Nephron progenitor cell (in vitro differentiated cells): ENCODE data around the gene SUCO.

Experiments used
- DNase-seq: peaks from one replicate; pipeline ENCODE4 v3.0.0; 2021
- H3K27ac Mint-ChIP-seq: 2 replicates; pipeline ENCODE4 v1.8.0; 2021; ENCODE audit warnings: mild to moderate bottlenecking, moderate library complexity, mixed read lengths
- H3K27me3 Mint-ChIP-seq: 2 replicates; pipeline ENCODE4 v1.8.0; 2021; ENCODE audit warnings: mild to moderate bottlenecking, low read depth, mixed read lengths; ENCODE audit not compliant: poor library complexity
- H3K36me3 Mint-ChIP-seq: 2 replicates; pipeline ENCODE4 v1.8.0; 2021; ENCODE audit warnings: low read depth, mixed read lengths
- H3K4me1 Mint-ChIP-seq: 2 replicates; pipeline ENCODE4 v1.8.0; 2021; ENCODE audit warnings: mixed read lengths
- H3K4me3 Mint-ChIP-seq: 2 replicates; pipeline ENCODE4 v1.8.0; 2021; ENCODE audit warnings: mild to moderate bottlenecking, moderate library complexity, mixed read lengths
- H3K9me3 Mint-ChIP-seq: 2 replicates; pipeline ENCODE4 v1.8.0; 2021; ENCODE audit warnings: mild to moderate bottlenecking, moderate library complexity, mixed read lengths
- CTCF ChIP-seq: fragments of 200-600 bp; sonication (generic); IDR thresholded peaks from 2 replicates; pipeline ENCODE4 v1.5.0; 2021; ENCODE audit warnings: antibody characterized with exemption

Gene SUCO

GRCh38 chr1:172638885-172639831, 106.2 kb downstream of the SUCO start:
- Mint-ChIP-seq H3K9me3 (peaks cover 12% of the 10 kb centered on the region), H3K4me1 (peaks cover 12% of the 10 kb centered on the region), H3K36me3 (no peaks in the 10 kb centered on the region), H3K27ac (no peak overlapping the region), H3K27me3 (peaks cover 3% of the 10 kb centered on the region), H3K4me3 (no peak overlapping the region)
- no peak for DNase-seq
- TF ChIP-seq CTCF: no peak

- no peak overlapping the region for H3K27ac Mint-ChIP-seq
- TF ChIP-seq CTCF: no peak
- H3K4me1 Mint-ChIP-seq: peaks cover 12% of the 10 kb centered on the region
- no peak for DNase-seq
- H3K4me3 Mint-ChIP-seq: no peak overlapping the region
- no peaks in the 10 kb centered on the region for H3K27me3 Mint-ChIP-seq
- no peaks in the 10 kb centered on the region for H3K36me3 Mint-ChIP-seq
- H3K9me3 Mint-ChIP-seq: peaks cover 12% of the 10 kb centered on the region
Measured at GRCh38 chr1:172640111-172640510, 107.2 kb downstream of the SUCO start.

- DNase-seq: no peak
Measured at GRCh38 chr1:172641492-172641891, 108.5 kb downstream of the SUCO start.

DNA sequence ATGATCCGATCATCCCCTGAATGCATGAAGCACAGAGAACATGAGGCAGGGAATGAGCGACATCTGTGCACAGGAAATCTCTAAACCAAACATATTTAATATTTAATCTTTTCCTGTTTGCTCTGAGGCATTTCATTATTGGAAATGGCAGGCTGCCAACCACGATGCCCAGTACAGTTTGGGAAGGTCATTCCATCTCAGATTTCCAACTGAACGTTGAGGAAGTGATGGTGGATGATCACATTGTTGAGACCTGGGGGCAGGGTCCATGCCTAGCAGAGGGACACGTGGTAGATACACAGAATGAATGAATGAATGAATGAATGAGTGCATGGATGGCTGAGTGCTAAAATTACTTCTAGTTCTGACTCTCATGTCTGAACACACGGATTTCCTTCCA, 110.0 kb downstream of the SUCO start:
- Mint-ChIP-seq H3K36me3 (no peaks in the 10 kb centered on the region), H3K4me1 (peaks cover 12% of the 10 kb centered on the region), H3K27ac (no peak overlapping the region), H3K4me3 (no peak overlapping the region), H3K9me3 (no peaks in the 10 kb centered on the region), H3K27me3 (no peaks in the 10 kb centered on the region)
- no peak for DNase-seq
- TF ChIP-seq CTCF: no peak

More at GRCh38 chr1:172641492-172641891, 108.5 kb downstream of the SUCO start:
- H3K9me3 Mint-ChIP-seq: peaks cover 8% of the 10 kb centered on the region
- H3K27ac Mint-ChIP-seq: no peak overlapping the region
- no peaks in the 10 kb centered on the region for H3K27me3 Mint-ChIP-seq
- H3K4me1 Mint-ChIP-seq: peaks cover 12% of the 10 kb centered on the region
- H3K4me3 Mint-ChIP-seq: no peak overlapping the region
- H3K36me3 Mint-ChIP-seq: no peaks in the 10 kb centered on the region
- TF ChIP-seq CTCF: no peak

- Mint-ChIP-seq H3K36me3 (no peaks in the 10 kb centered on the region), H3K4me3 (no peak overlapping the region), H3K4me1 (peaks cover 12% of the 10 kb centered on the region), H3K27me3 (peaks cover 3% of the 10 kb centered on the region), H3K27ac (no peak overlapping the region), H3K9me3 (no peaks in the 10 kb centered on the region)
- no peak for DNase-seq
- no peak for TF ChIP-seq CTCF
Measured at GRCh38 chr1:172646653-172647052, 113.7 kb downstream of the SUCO start.
